PC-9 (cell line): ENCODE results near the gene ZBTB43.

Experiments used
- EZH2 ChIP-seq: fragments of 200-600 bp; sonication (generic); IDR thresholded peaks from 2 replicates; pipeline ENCODE4 v1.8.0; 2017; ENCODE audit warnings: antibody characterized with exemption, low read depth
- TF ChIP-seq, protein P1 (sequence below): fragments of 200-600 bp; sonication (generic); conservative IDR thresholded peaks from 2 replicates; pipeline ENCODE4 v1.6.1; 2017; ENCODE audit warnings: mixed run types, antibody characterized with exemption, mild to moderate bottlenecking, moderate library complexity

DNA sequence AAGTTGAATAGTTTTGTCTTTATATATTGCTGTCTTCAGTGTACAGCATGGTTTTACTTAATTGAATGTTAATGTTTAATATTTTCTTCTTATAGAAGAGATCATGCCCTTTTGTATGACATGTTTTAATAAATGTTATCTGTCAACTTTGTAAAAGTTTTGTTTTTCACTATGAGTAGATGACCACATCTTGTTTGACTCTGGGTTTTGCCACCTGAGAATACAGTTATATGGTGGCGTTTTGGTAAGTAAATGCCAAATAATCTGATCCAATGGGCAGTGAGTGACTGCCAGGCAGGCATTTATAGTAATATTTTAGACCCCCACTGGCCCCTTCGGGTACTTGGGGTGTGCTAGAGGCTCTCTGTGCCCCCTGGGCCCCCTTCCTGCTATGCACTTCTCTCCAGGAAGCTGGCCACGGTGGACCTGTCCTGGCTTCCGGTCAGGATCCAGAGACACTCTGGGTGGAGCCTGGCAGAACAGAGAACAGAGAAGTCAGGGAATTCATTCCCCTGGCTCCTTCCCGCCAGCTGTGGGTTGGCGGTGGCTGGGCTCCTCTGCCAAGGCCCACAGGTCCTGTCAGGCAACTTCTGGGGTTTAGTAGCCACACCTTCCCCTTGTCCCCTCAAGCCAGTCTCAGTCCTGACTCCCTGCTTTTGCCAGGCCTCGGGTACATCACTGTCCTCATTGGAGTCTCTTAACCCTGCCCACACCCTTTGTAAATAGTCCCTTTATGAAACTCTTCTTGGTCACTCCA lies 33.4 kb downstream of the ZBTB43 start:
- TF ChIP-seq EZH2: no peak
- TF ChIP-seq, protein P1, sequence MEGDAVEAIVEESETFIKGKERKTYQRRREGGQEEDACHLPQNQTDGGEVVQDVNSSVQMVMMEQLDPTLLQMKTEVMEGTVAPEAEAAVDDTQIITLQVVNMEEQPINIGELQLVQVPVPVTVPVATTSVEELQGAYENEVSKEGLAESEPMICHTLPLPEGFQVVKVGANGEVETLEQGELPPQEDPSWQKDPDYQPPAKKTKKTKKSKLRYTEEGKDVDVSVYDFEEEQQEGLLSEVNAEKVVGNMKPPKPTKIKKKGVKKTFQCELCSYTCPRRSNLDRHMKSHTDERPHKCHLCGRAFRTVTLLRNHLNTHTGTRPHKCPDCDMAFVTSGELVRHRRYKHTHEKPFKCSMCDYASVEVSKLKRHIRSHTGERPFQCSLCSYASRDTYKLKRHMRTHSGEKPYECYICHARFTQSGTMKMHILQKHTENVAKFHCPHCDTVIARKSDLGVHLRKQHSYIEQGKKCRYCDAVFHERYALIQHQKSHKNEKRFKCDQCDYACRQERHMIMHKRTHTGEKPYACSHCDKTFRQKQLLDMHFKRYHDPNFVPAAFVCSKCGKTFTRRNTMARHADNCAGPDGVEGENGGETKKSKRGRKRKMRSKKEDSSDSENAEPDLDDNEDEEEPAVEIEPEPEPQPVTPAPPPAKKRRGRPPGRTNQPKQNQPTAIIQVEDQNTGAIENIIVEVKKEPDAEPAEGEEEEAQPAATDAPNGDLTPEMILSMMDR: no peak
